Measurements from ENCODE around the gene OLFM1.

OLFM1 gene

GRCh38 chr9:135050072-135050990 is 37.1 kb upstream of the OLFM1 start:
- TF ChIP-seq, protein P1, sequence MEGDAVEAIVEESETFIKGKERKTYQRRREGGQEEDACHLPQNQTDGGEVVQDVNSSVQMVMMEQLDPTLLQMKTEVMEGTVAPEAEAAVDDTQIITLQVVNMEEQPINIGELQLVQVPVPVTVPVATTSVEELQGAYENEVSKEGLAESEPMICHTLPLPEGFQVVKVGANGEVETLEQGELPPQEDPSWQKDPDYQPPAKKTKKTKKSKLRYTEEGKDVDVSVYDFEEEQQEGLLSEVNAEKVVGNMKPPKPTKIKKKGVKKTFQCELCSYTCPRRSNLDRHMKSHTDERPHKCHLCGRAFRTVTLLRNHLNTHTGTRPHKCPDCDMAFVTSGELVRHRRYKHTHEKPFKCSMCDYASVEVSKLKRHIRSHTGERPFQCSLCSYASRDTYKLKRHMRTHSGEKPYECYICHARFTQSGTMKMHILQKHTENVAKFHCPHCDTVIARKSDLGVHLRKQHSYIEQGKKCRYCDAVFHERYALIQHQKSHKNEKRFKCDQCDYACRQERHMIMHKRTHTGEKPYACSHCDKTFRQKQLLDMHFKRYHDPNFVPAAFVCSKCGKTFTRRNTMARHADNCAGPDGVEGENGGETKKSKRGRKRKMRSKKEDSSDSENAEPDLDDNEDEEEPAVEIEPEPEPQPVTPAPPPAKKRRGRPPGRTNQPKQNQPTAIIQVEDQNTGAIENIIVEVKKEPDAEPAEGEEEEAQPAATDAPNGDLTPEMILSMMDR (IDR thresholded peaks at IDR 0.05): no peak

DNA sequence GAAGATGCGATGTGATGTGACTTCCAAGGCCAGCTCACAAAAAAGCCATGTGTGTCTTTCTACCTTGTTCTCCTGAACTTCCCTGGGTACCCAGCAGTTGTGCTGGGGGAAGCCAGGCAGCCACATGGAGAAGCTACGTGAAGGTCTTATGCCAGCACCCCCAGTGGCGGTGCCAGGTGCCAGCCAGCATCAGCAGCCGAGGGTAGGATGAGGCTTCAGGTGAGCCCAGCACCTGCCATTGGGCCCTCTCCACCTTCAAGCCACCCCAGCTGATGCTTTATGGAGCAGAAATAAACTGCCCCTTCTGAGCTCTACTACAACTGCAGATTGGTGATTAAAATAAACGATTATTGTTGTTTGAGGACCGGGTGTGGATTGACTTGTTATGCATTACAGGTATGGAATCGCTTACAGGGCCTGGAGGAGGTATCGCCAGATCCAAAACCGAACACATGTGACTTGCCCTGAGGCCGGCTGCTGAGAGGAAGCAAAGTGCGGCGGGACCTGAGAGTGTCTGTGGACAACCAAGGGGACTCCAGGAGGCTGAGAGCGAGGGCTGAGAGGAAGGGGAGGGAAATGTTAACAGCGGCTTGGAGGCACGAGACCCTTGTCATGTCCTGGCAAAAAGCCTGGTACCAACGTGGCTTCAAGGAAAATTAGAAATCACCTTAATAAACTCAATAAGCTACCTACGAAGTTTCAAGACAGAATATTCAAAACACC is 36.0 kb upstream of the OLFM1 start:
- TF ChIP-seq, protein P1 (IDR thresholded peaks at IDR 0.05): no peak

- TF ChIP-seq, protein P1 (IDR thresholded peaks at IDR 0.05): no peak
Measured at GRCh38 chr9:135053133-135053532, 34.3 kb upstream of the OLFM1 start.

DNA sequence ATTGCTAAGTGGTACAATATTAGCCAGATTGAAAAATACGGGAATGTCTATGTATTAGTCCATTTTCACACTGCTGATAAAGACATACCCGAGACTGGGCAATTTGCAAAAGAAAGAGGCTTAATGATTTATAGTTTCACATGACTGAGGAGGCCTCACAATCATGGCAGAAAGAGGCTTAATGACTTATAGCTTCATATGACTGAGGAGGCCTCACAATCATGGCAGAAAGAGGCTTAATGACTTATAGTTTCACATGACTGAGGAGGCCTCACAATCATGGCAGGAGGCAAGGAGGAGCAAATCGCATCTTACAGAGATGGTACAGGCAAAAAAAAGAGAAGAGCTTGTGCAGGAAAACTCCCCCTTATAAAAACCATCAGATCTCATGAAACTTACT is 32.3 kb upstream of the OLFM1 start:
- TF ChIP-seq, protein P1 (IDR thresholded peaks at IDR 0.05): no peak

GRCh38 chr9:135056541-135056940 is 30.9 kb upstream of the OLFM1 start:
- TF ChIP-seq, protein P1 (IDR thresholded peaks at IDR 0.05): no peak

GRCh38 chr9:135060461-135061116 is 26.9 kb upstream of the OLFM1 start:
- TF ChIP-seq, protein P1 (IDR thresholded peaks at IDR 0.05): no peak

DNA sequence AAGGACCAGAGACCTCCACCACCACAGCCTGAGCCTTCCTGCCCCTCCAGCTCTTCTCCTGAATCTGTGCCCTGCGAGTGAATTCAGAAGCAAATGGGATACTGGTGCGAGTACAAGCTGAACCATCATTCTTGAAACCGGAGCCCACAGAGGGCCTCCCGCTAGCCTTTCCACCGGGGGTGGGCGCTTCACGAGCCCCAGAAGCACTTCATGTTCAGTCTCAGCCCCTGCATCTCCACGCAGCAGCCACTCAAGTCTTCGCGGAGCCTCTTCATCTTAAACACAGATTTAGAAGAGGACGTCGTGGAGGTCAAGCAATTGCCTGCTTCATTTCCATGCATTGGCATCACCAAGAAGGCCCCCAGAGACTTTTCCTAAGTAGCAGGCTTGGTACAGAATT is 26.0 kb upstream of the OLFM1 start:
- TF ChIP-seq, protein P1 (IDR thresholded peaks at IDR 0.05): no peak

Measured in LNCAP (cell line).